A673 (cell line): ENCODE measurements around the gene TPD52L1.

ENCODE experiments used
- CTCF ChIP-seq: fragments of 300-800, 200-600 bp; sonication (generic); conservative IDR thresholded peaks from 2 replicates; pipeline ENCODE4 v1.5.1; 2017; ENCODE audit warnings: low read depth, mild to moderate bottlenecking, antibody characterized with exemption, low read length, moderate library complexity, mixed read lengths
- EZH2 ChIP-seq: fragments of 200-600 bp; sonication (generic); IDR thresholded peaks from 2 replicates; pipeline ENCODE4 v1.6.1; 2017; ENCODE audit warnings: borderline replicate concordance, low read depth, mild to moderate bottlenecking, mixed read lengths, antibody characterized with exemption, low read length; ENCODE audit not compliant: poor library complexity, severe bottlenecking

GRCh38 chr6:125170376-125170775, 16.8 kb downstream of the TPD52L1 start:
- TF ChIP-seq EZH2, result no peak
- no peak for TF ChIP-seq CTCF
